HG03097 (cell line): ENCODE measurements around the gene ATG5.

ENCODE experiments used
- ATAC-seq: cut with Tn5 transposase; IDR thresholded peaks from one replicate; pipeline ENCODE4 v1.9.1; 2021; ENCODE audit not compliant: unreplicated experiment, low FRiP score

The ATG5 gene

DNA sequence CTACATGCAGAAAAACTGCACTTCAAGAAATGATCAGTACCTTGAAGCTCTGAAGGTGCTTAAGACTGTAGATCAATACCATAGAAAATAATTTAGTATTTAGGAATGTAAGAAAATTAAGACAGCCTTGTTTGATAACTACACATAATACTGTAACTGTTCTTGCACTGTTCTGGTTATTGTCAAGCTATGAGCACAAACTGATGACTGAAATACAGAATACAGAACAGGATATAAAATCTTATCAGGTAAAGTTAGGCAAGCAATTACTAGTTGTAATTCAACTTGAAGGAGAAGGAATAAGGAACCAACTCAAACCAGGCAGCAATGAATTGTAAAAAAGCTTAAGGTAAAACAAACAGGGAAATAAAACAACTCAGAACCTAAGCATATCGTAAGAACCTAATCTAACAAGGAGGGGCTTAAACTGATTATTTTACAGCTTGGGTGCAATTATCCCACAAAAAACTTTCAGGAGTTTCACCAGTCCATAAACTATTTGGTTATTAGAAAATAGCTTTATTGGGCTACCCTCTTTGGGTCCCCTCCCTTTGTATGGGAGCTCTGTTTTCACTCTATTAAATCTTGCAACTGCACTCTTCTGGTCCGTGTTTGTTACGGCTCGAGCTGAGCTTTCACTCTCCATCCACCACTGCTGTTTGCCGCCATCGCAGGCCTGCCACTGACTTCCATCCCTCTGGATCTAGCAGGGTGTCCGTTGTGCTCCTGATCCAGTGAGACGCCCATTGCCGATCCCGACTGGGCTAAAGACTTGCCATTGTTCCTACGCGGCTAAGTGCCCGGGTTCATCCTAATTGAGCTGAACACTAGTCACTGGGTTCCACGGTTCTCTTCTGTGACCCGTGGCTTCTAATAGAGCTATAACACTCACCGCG lies 97.7 kb downstream of the ATG5 start:
- no peak for ATAC-seq

- ATAC-seq, result no peak
Observed at GRCh38 chr6:106226676-106227075, 98.9 kb downstream of the ATG5 start.

DNA sequence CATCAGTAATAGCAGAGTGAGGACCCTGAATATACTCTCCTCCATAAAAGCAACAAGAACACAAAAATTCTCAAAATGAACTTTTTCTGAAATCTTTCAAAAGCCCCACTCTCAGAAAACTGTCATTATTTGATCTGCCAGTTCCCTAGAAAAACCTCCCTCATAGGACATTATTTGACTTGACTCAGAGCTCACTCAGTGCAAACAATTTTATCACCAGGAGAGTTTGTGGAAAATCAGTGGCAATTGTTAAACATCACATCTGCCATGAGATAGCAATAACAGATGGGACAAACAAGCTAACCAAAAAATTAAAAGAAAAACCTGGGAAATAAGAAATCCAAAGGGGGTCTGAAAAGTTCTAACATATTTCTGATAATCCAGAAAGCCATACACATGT lies 100.0 kb downstream of the ATG5 start:
- no peak for ATAC-seq

DNA sequence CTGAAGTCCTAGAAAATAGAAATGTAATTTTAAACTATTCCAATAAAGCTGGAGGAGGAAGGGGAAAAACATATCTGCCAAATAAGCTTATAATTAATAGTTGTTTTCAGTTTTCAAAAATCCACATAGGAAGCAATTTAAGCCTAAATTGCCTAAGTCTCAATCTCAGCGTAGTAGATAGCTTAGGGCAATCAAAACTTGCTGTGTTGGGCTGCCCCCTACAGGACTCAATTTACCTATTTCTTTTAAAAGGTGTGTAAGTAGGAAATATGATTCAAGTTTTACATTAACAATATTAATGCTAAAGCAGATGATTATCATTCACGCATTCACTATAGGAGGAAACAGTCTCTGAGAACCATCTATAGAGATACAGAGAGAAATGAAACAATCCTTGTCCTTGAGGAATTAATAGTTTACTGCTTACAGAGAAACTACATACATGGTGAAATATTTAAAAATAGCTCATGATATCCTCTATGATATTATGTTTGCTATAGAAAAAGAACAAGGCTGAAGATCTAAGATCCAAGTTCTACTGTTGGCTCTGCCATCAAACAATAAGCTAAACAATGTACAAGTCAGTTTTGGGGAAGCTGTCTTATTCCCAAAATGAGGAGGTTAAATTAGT lies 102.1 kb downstream of the ATG5 start:
- ATAC-seq, result peak; percentile 55

GRCh38 chr6:106220485-106220884 lies 105.1 kb downstream of the ATG5 start:
- ATAC-seq, result peak; percentile 53

DNA sequence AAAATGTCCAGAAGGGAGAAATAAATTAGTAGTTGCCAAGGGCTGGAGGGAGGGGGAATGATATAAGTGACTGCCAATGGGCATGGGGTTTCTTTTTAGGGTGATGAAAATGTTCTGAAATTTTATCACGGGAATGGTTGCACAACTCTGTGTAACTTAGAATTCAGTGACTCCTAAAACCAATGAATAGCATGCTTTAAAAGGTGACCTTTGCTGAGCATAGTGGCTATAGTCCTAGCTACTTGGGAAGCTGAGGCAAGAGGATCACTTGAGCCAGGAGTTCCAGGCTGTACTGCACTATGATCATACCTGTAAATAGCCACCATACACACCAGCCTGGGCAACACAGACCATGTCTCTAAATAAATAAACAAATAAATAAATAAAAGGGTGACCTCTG lies 109.0 kb downstream of the ATG5 start:
- no peak for ATAC-seq

- ATAC-seq, result no peak
Observed at GRCh38 chr6:106215608-106216007, 110.0 kb downstream of the ATG5 start.

- ATAC-seq, result no peak
Observed at GRCh38 chr6:106214531-106214930, 111.0 kb downstream of the ATG5 start.

GRCh38 chr6:106213660-106214289 lies 111.8 kb downstream of the ATG5 start:
- ATAC-seq, result no peak

GRCh38 chr6:106212576-106212975 lies 113.0 kb downstream of the ATG5 start:
- no peak for ATAC-seq

DNA sequence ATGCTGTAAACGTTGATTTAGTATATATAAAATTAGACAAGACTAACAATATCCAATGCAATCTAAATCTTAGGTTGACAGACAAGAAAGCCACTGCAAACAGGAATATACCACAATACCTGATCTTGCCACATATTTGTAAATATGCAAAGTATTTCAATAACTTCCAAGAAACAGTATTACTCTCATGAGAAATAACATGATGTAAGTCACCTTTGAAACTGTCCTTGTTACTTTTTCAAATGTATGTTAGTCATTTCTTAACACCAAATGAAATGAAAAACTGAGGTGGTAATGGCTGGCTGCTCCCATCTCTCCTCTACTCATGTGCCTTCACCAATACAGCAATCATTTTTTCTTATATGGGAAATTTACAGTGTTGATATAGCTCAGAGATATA lies 118.7 kb downstream of the ATG5 start:
- peak; percentile 68 for ATAC-seq

- ATAC-seq, result no peak
Observed at GRCh38 chr6:106204961-106205360, 120.6 kb downstream of the ATG5 start.

GRCh38 chr6:106199998-106200397 lies 125.6 kb downstream of the ATG5 start:
- ATAC-seq, result no peak

GRCh38 chr6:106199331-106199730 lies 126.2 kb downstream of the ATG5 start:
- ATAC-seq, result no peak

- no peak for ATAC-seq
Observed at GRCh38 chr6:106197441-106197840, 128.1 kb downstream of the ATG5 start.

GRCh38 chr6:106194949-106195921 lies 130.3 kb downstream of the ATG5 start:
- ATAC-seq, result no peak

DNA sequence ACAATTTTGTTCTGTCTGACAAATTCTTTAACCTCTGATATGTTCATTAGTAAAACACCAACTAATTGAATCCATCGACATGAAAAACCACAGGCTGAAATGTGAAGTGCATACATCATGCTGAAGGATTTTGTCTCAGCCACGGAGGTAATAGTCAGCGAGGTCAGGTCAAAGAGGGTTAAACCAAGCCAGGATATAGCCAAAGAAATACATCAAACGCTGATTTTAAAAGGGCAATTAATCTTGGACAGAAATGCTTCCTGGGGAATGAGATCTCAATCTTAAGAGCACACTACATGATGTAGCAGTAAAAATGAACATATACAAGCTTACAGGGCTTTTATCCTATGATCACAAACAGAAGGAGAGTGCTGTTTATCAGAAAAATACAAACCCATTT lies 132.7 kb downstream of the ATG5 start:
- no peak for ATAC-seq

- no peak for ATAC-seq
Observed at GRCh38 chr6:106188104-106188794, 137.3 kb downstream of the ATG5 start.

GRCh38 chr6:106187424-106187982 lies 138.1 kb downstream of the ATG5 start:
- no peak for ATAC-seq

DNA sequence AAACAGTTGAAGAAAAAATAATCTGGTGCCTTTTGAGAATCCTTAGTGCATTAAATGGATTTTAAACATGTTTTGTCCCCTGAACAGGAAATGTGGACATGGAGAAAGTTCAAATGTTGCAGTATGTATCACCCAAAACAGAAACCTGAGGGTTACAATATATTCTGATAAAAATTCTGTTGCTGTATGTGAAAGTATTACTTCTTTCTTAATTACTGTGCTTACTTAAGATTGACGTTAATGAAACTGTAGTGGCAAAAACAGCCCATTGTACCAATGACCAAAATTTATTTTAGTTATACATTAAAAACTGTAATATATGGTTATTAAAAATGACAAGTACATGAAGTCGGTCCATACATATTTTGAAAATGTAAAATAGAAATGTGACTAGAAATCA lies 138.8 kb downstream of the ATG5 start:
- ATAC-seq, result peak; percentile 29
